Activated naive CD4-positive, alpha-beta T cell treated with anti-CD3 and anti-CD28 coated beads, Interleukin-2, amount 50 U/mL, for 16 hours (primary cell): ENCODE data around the gene LRRC3C.

Source experiments
- DNase-seq: peaks from one replicate; pipeline ENCODE4 v3.0.0-alpha.2; 2020

LRRC3C gene

DNA sequence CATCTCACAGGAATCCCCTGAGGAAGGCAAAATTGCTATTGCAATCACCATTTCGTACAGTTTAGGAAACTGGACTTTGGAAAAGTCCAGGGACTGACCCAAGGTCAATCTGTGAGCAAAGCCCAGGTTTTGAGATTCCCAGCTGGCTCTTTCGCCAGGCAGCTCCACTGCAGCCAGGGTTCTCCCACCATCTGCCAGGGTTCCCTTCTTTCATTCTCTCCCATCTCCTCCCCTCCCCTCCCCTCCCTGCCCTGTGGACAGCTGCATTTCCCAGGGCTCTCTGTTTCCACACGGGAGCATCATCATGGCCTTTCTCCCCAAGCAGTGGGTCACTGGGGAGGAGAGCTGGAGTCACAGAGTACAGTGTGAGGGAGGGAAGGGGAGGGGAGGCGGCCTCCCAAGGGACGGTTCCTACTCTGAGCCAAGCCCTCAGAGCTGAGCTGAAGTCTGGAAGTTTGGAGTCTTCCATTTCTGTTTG, 23.4 kb downstream of the LRRC3C start:
- DNase-seq = no peak

DNA sequence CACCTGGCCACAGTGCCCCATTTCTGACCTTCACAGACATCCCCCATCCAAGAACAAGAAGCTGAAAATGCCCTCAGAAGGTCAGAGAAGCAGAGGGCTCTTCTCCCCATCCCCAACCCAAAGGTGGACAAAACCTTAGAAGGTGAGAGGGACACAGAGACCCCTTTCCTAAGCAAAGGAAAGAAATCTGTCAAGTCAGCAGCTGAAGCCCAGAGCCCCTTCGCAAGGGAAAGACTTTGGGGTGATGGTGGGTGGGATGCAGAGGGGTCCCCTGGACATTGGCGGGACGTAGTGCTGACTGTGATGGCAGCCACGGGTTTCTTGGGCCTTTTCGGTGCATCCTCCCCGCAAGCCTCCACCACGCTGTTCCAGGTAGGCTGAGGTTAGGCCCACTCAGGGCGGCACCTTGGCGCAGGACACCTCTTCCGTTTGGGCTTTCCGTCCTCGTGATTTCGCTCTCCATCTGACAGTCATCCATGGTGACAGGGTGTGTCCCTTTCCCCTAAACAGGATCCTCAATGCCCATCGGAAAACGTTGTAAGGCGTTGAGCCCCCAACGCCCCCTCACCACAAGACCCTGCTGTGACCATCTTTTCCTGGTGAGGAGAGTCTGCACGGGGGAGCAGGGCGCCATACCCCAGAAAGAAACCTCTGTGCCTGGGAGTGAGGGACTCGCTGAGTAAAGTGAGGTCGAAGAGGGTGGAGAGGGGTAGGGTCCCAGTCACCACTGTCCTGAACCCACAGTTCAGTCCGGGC, 24.6 kb downstream of the LRRC3C start:
- DNase-seq = no peak

DNA sequence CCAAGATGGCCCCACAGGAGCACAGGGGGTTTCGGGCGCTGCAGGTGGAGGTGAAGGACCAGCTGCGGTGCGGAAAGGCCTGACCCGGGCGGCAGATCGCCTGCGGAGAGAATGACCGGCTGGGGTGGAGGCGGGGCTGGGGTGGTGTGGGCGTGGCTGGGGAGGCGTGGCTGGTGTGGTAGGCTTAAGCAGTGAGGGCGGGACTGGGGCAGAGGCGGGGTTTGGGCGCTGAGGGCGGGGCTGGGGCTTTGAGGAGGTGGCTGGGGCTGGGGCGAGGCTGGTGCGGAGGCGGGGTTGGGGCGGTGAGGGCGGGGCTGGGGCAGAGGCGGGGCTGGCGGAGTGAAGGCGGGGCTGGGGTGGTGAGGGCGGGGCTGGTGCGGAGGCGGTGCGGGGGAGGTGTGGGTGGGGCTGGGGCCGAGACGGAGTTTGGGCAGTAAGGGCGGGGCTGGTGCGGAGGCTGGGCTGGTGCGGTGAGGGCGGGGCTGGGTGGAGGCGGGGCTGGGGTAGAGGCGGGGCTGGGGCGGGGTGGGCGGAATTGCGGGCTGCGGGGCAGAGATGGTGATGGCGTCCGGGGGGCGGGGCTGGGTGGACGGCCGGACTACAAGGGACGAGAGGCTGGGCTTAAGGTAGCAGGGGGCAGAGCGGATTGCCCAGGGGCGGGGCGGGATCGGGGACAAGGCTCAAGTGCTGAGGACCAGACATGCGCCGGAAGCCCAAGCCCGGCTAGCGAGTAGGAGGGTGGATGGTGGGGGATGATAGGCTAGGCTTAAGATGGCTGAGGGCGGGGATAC, 25.3 kb downstream of the LRRC3C start:
- peak; percentile 89 for DNase-seq

DNA sequence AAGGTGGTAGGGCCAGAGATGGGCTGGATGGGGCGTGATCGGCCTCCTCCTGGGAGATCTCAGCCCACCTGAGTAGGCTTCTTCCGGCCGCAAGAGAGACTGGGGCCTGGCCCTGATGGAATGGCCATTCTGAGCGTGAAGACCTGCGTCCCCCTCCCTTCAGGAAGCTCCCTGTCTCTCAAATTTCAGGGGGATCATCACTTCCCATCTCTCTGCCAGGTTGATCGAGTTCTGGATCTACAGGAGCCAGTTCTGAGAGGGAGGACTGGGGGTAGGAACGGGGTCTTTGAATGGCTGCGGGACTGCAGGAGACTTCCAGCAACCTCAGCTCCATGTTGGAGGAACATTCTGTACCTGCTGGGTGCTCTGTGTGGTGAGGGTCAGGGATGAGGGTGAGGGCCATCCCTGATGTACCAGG, 25.9 kb downstream of the LRRC3C start:
- no peak for DNase-seq

DNA sequence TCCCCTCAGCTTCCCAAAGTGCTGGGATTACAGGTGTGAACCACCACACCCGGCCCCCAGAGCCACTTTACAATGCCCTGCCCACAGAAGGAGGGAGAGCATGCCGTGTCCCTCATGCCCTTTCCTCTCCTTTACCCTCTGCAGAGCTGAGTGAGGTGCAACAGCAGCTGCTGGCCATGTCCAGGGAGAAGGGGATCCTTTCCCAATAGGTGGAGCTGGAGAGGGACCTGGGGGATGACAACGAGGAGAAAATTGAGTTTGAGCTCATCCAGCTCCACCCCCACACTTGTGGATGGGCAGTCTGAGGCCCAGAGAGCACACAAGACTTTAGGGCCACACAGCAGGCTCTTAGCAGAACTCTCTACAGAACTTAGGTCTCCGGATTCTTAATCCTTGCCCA, 27.3 kb downstream of the LRRC3C start:
- DNase-seq = no peak

DNA sequence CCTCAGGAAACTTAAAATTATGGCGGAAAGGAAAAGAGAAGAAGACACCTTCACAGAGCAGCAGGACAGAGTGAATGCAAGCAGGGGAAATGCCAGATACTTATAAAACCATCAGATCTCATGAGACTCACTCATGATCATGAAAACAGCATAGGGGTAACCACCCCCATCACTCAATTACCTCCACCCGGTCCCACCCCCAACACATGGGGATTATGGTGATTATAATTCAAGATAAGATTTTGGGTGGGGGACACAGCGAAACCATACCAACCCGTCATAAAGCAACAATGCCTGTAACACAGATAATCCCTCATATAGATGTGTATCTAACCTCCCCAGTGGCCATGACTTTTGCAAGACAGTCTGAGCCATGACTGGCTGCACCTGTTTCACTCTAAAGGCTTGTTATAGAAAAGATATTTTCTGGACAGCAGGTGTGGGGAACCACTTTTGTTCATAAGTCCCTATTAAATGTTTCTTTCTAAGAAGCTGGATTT, 28.2 kb downstream of the LRRC3C start:
- no peak for DNase-seq

DNA sequence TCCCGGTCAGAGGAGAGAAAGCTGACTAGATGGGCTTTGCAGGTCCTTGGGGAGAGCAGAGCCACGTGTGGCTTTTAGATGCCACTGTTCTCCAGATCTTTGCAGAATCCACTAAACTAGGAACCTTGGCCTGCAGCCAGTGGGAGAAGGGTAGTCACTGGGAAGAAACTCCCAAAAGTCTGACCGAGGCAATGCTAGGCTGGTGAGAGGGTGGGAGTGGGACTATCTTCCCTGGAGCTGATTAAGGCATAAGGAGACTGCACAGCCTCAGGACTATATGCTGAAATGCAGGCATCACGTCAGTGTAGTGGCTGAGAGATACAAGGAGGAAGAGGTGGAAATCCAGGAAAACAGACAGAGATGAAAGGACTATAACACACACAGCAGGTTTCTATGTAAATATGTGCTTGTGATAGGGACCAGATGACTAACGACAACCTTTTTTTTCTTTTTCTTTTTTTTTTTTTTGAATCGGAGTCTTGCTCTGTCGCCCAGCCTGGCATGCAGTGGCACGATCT, 33.1 kb downstream of the LRRC3C start:
- DNase-seq = no peak

DNA sequence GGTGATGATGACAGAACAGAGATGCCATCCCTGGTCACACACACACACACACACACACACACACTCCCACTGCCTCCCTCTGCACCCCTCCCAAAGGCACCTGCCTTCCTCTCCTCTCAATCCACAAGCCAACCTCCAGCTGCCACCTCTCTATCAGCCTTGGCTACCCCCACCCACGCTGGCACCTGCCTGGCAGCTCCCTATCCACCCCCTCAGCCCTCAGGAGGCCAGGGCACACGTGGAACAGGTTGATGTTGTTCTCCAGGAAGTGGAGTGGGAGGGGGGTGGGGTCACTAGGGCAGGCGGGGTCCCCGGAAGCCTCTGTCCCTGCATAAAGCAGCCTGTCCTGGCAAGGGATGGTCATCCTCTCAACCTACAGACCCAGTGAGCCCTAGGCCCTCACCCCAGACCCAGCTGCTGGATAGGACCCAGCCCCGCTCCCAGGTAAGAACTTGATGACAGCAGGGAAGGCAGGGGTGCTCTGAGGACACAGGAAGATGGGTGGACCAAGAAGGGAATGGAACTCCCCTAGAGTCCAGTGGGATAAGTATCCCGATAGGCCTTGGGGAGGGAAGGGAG, 35.2 kb downstream of the LRRC3C start, which contains the start of gene GSDMA:
TSS of gene GSDMA (plus strand) at position 363 of the 579 bp plus-strand sequence. CDS start 2,684 bp downstream, outside the sequence.
- peak; percentile 25 for DNase-seq

DNA sequence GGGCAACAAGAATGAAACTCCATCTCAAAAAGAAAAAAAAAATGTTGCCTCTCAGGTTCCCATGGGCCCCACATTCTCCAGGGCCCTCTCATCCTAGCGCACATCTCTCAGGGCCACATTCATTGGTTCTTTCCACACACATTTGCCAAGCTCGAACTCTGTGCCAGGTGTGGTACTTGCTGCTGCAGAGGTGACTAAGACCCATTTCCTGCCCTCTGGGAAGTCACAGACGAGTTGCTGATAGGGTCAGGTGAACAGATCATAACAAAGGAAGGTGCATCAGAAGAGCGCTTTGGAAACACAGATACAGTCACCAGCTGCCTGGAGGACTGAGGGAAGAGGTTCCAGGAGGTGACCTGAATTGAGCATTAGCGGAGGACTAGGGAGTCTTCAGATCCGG, 36.3 kb downstream of the LRRC3C start:
- peak; percentile 34 for DNase-seq

DNA sequence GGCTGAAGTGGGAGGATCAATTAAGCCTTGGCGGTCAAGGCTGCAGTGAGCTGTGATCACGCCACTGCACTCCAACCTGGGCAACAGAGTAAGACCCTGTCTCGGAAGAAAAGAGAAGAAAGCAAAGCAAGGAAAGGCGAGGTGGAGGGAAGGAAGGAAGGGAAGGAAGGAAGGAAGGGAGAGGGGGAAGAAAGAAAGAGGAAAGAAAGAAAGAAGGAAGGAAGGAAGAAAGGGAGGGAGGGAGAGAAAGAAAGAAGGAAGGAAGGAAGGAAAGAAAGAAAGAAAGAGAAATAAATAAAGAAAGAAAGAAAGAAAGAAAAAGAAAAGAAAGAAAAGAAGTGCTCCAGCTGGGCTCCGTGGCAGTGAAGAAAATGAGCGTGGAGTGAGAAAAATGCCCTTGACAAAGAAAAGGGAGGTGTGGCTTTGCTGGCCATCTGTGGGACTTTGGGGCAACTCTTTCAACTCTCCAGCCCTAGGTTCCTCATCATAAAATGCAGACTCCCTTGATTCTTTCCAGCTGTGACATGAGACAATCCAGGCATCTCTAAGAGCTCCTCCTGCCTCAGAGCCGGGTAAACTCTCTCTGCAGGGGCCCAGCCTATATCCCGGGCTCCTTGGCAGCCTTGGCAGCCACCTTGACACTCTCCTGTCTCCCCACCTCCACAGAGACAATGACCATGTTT, 37.6 kb downstream of the LRRC3C start:
- DNase-seq = no peak

DNA sequence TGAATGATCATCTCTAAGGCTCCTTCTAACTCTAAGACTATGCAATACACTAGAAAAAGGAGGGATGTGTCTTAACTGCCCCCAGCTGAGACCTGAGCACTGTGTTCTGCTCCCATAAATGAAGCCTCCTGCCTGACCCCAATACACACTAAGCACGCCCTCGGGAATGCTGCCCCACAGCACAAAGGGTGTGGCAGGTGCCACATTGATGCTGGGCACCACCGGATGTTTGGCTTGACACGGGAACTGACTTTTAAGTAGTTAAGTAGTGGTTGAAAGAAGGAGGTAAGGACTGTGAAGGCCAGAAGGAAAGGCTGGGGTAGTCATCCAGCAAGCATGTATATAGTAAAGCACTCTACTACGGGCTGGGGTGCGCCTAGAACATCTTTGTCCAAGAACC, 39.2 kb downstream of the LRRC3C start:
- no peak for DNase-seq

DNA sequence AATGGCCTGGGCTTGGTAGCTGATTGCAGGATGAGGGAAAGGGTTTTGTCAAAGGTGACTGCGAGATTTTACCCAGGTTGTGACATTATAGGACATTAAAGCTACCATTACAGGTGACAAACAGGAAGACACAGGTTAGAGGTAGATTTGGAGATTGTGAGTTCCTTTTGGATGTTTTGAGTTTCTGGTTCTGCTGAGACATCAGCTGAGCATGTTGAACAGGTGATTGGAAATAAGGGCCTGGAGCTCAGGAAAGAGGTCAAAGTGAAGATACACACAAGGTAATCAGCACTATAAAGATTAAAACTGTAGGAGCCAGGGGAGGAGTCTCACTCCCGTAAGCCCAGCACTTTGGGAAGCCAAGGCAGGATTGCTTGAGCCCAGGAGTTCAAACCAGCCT, 41.2 kb downstream of the LRRC3C start:
- DNase-seq = no peak

DNA sequence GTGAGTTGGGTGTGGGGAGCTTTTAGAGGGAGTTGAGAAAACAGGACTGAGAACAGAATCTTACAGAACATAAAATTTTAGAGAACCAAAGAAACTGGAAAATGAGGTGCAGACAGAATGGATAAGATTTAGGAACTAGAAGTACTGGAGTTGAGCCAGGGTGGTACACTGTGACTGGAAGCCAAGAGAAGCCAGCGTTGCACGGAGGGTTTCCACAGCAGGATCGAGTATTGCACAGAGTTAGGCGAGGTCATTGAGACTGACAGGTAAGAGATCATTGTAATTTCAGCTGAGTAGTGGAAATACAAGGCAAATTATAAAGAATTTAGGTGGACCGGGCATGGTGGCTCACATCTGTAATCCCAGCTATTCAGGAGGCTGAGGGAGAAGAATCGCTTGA, 41.8 kb downstream of the LRRC3C start:
- no peak for DNase-seq

DNA sequence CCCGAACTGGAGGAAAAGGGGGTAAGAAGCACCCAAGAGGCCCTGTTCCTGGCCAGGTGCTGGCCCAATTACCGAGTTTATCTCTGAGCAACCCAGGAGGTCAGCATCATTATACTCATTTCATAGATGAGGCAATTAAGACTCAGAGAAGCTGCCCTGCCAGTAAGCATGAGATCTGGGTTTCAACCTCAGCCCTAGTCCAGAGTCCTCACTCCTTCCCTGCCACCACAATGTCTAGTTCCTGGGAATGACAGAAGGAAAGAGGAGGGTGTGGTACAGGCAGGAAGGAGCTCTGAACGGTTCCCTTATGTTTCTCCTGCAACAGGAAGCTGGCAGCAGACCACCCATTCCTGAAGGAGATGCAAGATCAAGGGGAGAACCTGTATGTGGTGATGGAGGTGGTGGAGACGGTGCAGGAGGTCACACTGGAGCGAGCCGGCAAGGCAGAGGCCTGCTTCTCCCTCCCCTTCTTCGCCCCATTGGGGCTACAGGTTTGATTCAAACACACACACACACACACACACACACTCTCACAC, 42.7 kb downstream of the LRRC3C start:
- DNase-seq = no peak

DNA sequence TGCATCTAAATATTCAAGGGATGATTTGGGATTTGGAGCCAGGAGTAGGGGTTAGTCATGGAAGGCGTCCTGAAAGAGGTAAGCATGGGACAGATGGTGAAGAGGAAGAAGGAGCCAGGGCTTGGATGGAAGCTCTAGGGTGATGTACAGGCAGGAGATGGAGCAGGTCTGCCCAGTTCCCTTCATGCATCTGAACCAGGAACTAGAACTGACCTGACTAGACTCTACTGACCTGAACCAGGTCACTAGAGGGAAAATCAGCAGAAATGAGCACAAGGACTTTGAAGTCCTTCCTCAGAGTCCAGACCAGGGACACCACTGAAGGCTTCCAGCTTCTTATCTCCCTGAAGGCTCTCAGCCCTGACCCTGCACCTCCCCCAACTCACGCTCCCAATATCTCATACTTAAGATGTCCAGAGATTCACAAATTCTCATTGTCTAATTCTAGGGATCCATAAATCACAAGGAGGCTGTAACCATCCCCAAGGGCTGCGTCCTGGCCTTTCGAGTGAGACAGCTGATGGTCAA, 43.6 kb downstream of the LRRC3C start:
- no peak for DNase-seq

DNA sequence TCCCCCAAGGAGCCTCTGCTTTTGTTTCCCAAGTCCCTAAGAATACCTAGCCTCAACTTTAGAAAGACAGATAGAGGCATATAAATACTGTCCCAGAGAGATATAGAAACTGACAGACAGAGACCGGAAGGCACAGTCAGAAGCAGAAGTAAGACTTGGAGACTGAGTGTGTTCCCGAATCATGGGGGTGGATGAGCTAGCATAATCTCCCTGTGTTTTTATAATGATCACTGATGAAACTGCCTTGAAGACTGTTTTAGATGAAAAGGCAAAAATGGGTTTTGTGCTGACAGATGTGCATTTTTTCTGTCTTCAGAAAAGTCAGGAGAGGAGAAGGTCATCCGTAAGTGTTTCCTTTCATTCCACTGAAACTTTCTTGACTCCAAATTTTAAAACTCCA, 44.7 kb downstream of the LRRC3C start:
- DNase-seq = no peak

DNA sequence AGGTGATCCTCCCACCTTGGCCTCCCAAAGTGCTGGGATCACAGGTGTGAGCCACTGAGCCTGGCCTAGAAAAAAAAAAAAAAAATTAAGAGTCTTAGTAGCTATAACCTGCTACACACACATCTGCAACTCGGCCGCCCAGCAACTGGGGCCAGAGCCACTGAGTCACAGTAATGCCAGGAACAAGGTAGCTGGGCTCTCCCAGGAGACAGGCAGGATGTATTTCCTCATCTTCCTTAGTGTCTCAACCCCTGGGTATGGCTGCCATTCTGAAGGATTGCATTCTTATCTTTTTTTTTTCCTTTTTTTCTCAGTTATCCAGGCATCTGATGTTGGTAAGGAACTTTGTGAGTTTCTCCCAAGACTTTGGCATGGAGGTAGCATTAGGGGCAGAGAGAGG, 46.0 kb downstream of the LRRC3C start:
- DNase-seq = no peak

DNA sequence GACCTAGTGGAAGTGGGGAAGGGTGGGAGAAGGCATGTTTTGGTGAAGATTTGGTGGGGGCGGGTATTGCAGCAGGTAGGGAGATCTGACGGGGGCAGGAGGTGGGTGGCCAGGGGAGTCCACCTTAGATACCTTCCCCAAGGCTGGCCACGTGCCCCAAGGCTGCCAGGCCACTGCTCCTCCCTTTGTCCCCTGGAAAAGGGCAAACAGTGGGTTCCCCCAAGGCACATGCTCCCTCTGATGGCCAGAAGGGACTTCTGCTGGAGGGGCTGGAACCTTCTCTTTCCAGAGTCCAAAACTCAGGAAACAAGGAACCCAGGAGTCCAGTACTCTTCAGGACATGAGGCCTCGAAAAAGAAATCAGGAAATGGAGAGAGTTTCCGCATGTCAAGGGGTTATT, 46.9 kb downstream of the LRRC3C start:
- no peak for DNase-seq

DNA sequence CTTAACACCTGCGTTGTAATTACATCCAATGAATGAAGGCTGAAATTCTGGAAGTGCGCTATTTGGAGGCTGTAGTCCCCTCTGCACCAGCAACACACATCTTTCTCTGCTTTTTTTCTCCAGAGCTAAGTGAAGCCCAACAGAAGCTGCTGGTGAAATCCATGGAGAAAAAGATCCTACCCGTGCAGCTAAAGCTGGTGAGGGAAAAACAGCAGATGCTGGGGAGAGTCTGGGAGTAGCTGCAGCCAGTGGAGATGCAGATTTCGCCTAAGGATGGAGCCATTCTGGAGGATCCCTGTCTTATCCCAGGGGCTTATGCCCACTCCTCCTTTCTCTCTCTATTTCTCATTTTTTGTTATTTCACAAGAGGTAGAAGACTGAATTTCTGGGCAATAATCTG, 48.3 kb downstream of the LRRC3C start:
- no peak for DNase-seq

DNA sequence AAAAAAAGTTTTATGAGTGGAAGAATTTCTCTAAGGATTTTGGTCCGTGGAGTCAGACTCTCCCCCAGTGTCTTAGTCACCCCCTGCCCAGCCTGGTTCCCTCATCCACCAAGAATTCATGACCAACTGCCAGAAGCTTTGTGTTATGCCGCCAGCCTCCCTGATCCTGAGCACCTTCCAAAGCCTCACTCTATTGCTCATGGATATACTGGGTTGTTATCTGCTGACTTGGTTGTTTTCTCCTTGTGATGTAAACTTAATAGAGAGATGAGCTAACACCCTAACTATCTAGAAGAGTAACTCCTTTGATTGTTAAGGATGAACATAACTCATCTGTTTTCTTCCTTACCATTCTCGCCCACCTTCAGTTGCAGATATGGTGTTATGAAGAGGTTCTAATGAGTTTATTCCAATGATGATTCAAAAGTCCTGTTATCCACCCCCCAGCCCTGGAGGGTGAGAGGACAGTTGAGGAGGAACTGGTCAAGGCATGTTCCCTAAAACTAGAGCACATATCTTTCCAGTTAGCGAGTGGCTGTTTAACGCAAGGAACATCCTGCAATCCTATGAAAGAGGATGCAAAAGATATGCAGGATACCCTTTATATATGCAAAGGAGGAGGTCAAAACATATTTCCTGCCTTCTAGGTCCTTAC, 51.6 kb downstream of the LRRC3C start:
- no peak for DNase-seq

DNA sequence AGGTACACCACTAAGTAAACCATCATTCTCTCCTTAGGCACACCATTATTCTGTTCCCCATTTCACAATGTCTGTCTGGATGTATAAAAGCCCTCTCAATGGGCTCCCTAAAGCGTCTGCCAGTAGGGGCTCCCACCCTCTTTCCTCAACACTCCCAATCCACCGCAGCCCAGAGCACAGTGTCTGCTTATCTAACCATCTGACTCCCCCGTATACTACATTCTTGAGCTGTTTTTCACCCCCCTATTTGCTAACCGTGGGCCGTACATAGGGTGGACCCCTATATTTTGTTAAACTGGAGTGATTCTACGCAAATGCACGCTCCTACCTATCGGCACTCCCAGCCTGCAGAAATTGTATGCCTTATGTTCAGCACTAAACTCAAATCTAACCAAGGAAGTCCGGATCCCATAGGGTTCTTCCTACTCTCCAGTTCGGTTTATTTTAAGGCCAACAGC, 52.4 kb downstream of the LRRC3C start:
- DNase-seq = no peak
